ENCODE data around the gene APP.

APP gene

GRCh38 chr21:26123012-26123411 lies 47.6 kb downstream of the APP start:
- H3K9ac ChIP-seq (ENCODE audit: low read length) = no peak overlapping the region
- H3K27me3 ChIP-seq (ENCODE audit: control insufficient read depth, insufficient read depth, low read length) = no peaks in the 10 kb centered on the region
- no peaks in the 10 kb centered on the region for H3K9me3 ChIP-seq (ENCODE audit: control insufficient read depth, low read length)
- H3K4me1 ChIP-seq (ENCODE audit: control insufficient read depth, insufficient read depth, low read length) = peaks cover 21% of the 10 kb centered on the region
- H3K4me3 ChIP-seq (ENCODE audit: low read length) = no peak overlapping the region
- H3K36me3 ChIP-seq (ENCODE audit: control insufficient read depth, insufficient read depth, low read length) = no peaks in the 10 kb centered on the region

DNA sequence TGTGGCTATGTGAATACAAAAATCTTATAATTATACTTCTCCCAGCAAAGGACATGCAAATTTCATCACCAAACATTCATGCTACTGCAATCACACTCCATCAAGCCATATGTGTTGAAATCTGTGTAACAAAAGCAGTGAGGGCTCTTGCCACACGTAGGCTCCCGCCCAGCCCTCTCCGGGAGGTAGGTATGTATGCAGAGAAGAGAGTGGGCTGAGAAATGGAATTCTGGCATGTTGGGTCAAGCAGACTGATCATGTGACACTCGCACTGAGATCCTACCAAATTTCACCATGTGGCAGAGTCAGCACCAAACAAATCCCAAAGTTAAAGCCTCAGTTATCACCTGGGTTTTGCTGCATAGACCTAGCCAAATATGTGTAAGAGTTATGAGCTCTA lies 49.7 kb downstream of the APP start:
- Histone ChIP-seq H3K4me1 (ENCODE audit: control insufficient read depth, insufficient read depth, low read length) (peaks cover 16% of the 10 kb centered on the region), H3K27me3 (ENCODE audit: control insufficient read depth, insufficient read depth, low read length) (no peaks in the 10 kb centered on the region), H3K4me3 (ENCODE audit: low read length) (no peak overlapping the region), H3K9ac (ENCODE audit: low read length) (no peak overlapping the region), H3K36me3 (ENCODE audit: control insufficient read depth, insufficient read depth, low read length) (no peaks in the 10 kb centered on the region), H3K9me3 (ENCODE audit: control insufficient read depth, low read length) (no peaks in the 10 kb centered on the region)

GRCh38 chr21:26119906-26120305 lies 50.7 kb downstream of the APP start:
- H3K9me3 ChIP-seq (ENCODE audit: control insufficient read depth, low read length) = no peaks in the 10 kb centered on the region
- H3K36me3 ChIP-seq (ENCODE audit: control insufficient read depth, insufficient read depth, low read length) = no peaks in the 10 kb centered on the region
- H3K4me3 ChIP-seq (ENCODE audit: low read length) = no peak overlapping the region
- H3K9ac ChIP-seq (ENCODE audit: low read length) = no peak overlapping the region
- no peaks in the 10 kb centered on the region for H3K27me3 ChIP-seq (ENCODE audit: control insufficient read depth, insufficient read depth, low read length)
- peaks cover 22% of the 10 kb centered on the region for H3K4me1 ChIP-seq (ENCODE audit: control insufficient read depth, insufficient read depth, low read length)

- no peaks in the 10 kb centered on the region for H3K36me3 ChIP-seq (ENCODE audit: control insufficient read depth, insufficient read depth, low read length)
- H3K27me3 ChIP-seq (ENCODE audit: control insufficient read depth, insufficient read depth, low read length) = no peaks in the 10 kb centered on the region
- H3K9ac ChIP-seq (ENCODE audit: low read length) = no peak overlapping the region
- no peak overlapping the region for H3K4me3 ChIP-seq (ENCODE audit: low read length)
- H3K9me3 ChIP-seq (ENCODE audit: control insufficient read depth, low read length) = no peaks in the 10 kb centered on the region
- peaks cover 13% of the 10 kb centered on the region for H3K4me1 ChIP-seq (ENCODE audit: control insufficient read depth, insufficient read depth, low read length)
Observed at GRCh38 chr21:26118938-26119540, 51.5 kb downstream of the APP start.

DNA sequence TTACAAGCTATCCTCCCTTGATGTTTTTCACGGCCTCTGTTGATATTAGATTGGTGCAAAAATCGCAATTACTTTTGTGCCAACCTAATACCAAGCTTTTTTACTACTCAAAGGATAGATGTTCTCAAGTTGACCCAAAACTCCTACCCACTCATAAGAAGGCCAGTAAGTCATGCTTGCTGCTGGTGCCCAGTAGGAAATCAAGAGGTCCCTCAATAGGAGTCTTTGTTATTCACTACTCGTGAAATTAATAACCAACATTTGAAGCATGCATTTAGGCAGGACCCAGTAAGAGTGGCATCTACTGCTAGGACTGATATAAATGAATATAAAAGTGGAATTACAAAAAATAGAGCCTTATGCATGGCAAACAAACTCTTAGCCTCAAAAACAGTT lies 52.6 kb downstream of the APP start:
- Histone ChIP-seq H3K27me3 (ENCODE audit: control insufficient read depth, insufficient read depth, low read length) (no peaks in the 10 kb centered on the region), H3K4me1 (ENCODE audit: control insufficient read depth, insufficient read depth, low read length) (peaks cover 13% of the 10 kb centered on the region), H3K9ac (ENCODE audit: low read length) (no peak overlapping the region), H3K36me3 (ENCODE audit: control insufficient read depth, insufficient read depth, low read length) (no peaks in the 10 kb centered on the region), H3K4me3 (ENCODE audit: low read length) (no peak overlapping the region), H3K9me3 (ENCODE audit: control insufficient read depth, low read length) (no peaks in the 10 kb centered on the region)

DNA sequence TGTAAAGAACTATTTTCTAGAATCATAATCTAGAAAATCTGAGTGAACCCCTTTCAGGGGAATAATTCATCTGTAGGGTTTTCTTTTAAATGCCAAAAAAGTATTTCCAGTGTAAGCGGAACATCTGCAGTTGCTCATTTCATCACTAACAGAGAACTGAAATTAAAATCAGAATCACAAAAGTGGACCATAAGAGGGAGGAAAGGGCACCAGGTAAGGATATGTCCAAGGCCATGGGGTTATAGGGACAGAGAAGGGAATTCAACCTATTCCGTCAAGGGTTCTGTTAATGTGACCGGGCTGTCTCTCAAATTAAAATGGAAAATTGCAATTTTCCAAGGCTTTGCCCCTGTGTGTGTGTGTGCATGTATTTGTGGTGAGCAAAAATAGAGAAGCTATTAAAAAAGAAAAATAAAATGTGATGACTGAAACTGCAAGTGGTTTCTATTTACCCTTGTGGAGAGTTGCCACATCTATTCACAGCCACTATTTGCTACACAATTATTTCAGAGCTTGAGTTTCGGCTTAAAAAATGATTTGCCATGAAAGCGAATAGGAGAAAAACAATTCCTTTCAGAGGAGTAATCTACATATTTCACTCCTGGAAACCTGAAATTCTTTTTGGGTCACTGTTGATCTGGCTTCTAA lies 53.1 kb downstream of the APP start:
- no peaks in the 10 kb centered on the region for H3K9me3 ChIP-seq (ENCODE audit: control insufficient read depth, low read length)
- H3K27me3 ChIP-seq (ENCODE audit: control insufficient read depth, insufficient read depth, low read length) = no peaks in the 10 kb centered on the region
- H3K4me3 ChIP-seq (ENCODE audit: low read length) = no peak overlapping the region
- peaks cover 13% of the 10 kb centered on the region for H3K4me1 ChIP-seq (ENCODE audit: control insufficient read depth, insufficient read depth, low read length)
- no peak overlapping the region for H3K9ac ChIP-seq (ENCODE audit: low read length)
- H3K36me3 ChIP-seq (ENCODE audit: control insufficient read depth, insufficient read depth, low read length) = no peaks in the 10 kb centered on the region

- Histone ChIP-seq H3K27me3 (ENCODE audit: control insufficient read depth, insufficient read depth, low read length) (no peaks in the 10 kb centered on the region), H3K9me3 (ENCODE audit: control insufficient read depth, low read length) (no peaks in the 10 kb centered on the region), H3K36me3 (ENCODE audit: control insufficient read depth, insufficient read depth, low read length) (no peaks in the 10 kb centered on the region), H3K4me1 (ENCODE audit: control insufficient read depth, insufficient read depth, low read length) (peaks cover 13% of the 10 kb centered on the region), H3K4me3 (ENCODE audit: low read length) (no peak overlapping the region), H3K9ac (ENCODE audit: low read length) (no peak overlapping the region)
Observed at GRCh38 chr21:26116456-26117011, 54.0 kb downstream of the APP start.

DNA sequence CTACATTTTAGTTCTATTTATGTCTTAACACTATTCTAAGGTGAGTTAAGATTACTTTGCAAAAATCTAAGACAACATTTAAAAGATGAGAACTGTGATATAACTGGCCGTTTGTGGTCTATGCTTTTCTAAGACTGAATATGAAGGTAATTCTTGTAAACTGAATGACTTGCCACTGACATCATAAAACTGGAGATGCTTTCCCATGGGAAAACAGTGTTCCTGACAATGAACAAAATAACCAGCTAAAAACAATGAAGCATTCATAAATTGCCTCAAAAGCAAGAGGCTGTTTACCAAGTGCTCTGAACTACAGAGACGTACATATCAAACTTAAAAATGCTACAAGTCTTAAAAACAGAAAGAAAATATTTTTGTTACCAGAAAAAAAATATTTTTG lies 54.7 kb downstream of the APP start:
- no peaks in the 10 kb centered on the region for H3K9me3 ChIP-seq (ENCODE audit: control insufficient read depth, low read length)
- no peak overlapping the region for H3K9ac ChIP-seq (ENCODE audit: low read length)
- H3K4me1 ChIP-seq (ENCODE audit: control insufficient read depth, insufficient read depth, low read length) = peaks cover 13% of the 10 kb centered on the region

GRCh38 chr21:26115305-26115704 lies 55.3 kb downstream of the APP start:
- H3K27me3 ChIP-seq (ENCODE audit: control insufficient read depth, insufficient read depth, low read length) = no peaks in the 10 kb centered on the region
- H3K36me3 ChIP-seq (ENCODE audit: control insufficient read depth, insufficient read depth, low read length) = no peaks in the 10 kb centered on the region
- H3K9me3 ChIP-seq (ENCODE audit: control insufficient read depth, low read length) = no peaks in the 10 kb centered on the region
- H3K4me3 ChIP-seq (ENCODE audit: low read length) = no peak overlapping the region
- H3K4me1 ChIP-seq (ENCODE audit: control insufficient read depth, insufficient read depth, low read length) = peaks cover 13% of the 10 kb centered on the region
- H3K9ac ChIP-seq (ENCODE audit: low read length) = no peak overlapping the region

More for the DNA sequence above, 54.7 kb downstream of the APP start:
- Histone ChIP-seq H3K4me3 (ENCODE audit: low read length) (no peak overlapping the region), H3K36me3 (ENCODE audit: control insufficient read depth, insufficient read depth, low read length) (no peaks in the 10 kb centered on the region), H3K27me3 (ENCODE audit: control insufficient read depth, insufficient read depth, low read length) (no peaks in the 10 kb centered on the region)

DNA sequence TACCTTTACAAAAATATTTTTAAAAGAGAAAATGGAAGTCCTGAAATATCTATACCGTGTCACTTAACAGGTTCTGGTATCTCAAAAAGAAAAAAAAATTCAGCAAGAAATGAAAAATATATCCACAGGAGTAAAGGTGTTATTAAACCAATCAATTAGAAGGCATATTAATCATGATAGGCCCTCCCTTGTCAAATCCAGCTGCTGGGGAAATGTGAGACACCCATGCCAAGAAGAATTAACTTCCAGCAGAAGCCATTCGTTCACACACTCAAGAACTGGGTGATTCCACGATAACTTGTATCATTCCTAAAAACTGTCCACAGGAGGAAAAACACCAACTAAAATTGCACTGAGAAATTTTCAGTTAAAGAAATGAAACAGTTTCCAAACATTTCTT lies 57.6 kb downstream of the APP start:
- no peaks in the 10 kb centered on the region for H3K27me3 ChIP-seq (ENCODE audit: control insufficient read depth, insufficient read depth, low read length)
- no peak overlapping the region for H3K9ac ChIP-seq (ENCODE audit: low read length)
- H3K9me3 ChIP-seq (ENCODE audit: control insufficient read depth, low read length) = no peaks in the 10 kb centered on the region
- peaks cover 13% of the 10 kb centered on the region for H3K4me1 ChIP-seq (ENCODE audit: control insufficient read depth, insufficient read depth, low read length)
- no peaks in the 10 kb centered on the region for H3K36me3 ChIP-seq (ENCODE audit: control insufficient read depth, insufficient read depth, low read length)
- H3K4me3 ChIP-seq (ENCODE audit: low read length) = no peak overlapping the region

GRCh38 chr21:26112127-26112742 lies 58.3 kb downstream of the APP start:
- H3K27me3 ChIP-seq (ENCODE audit: control insufficient read depth, insufficient read depth, low read length) = no peaks in the 10 kb centered on the region
- H3K4me1 ChIP-seq (ENCODE audit: control insufficient read depth, insufficient read depth, low read length) = peaks cover 13% of the 10 kb centered on the region
- no peak overlapping the region for H3K9ac ChIP-seq (ENCODE audit: low read length)
- H3K9me3 ChIP-seq (ENCODE audit: control insufficient read depth, low read length) = no peaks in the 10 kb centered on the region
- H3K4me3 ChIP-seq (ENCODE audit: low read length) = no peak overlapping the region
- H3K36me3 ChIP-seq (ENCODE audit: control insufficient read depth, insufficient read depth, low read length) = no peaks in the 10 kb centered on the region

DNA sequence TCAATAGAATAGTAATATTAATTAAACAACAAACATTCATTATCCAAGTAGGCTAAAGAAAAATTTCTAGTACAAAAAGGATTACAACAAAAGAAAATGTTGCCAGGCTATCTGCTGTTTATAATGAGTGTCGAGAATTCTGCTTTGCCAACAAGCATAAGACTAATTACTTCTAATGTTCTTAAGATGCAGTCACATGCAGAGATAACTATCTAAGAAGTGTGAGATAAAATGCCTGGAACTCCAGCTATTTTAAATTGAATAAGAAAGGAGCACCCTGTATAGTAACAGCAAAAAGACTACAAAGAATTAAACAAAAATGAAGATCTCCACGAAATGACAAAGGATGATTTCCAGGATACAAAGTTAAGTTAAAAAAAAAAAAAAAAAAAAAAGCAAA lies 59.9 kb downstream of the APP start:
- H3K36me3 ChIP-seq (ENCODE audit: control insufficient read depth, insufficient read depth, low read length) = no peaks in the 10 kb centered on the region
- no peaks in the 10 kb centered on the region for H3K9me3 ChIP-seq (ENCODE audit: control insufficient read depth, low read length)
- no peak overlapping the region for H3K9ac ChIP-seq (ENCODE audit: low read length)
- H3K27me3 ChIP-seq (ENCODE audit: control insufficient read depth, insufficient read depth, low read length) = no peaks in the 10 kb centered on the region
- H3K4me1 ChIP-seq (ENCODE audit: control insufficient read depth, insufficient read depth, low read length) = peaks cover 5% of the 10 kb centered on the region
- no peak overlapping the region for H3K4me3 ChIP-seq (ENCODE audit: low read length)

Data from mucosa of stomach (tissue), 1 donor.